ENCODE measurements around the gene SOX6.

- TF ChIP-seq CTCF (optimal IDR thresholded peaks at IDR 0.05 in 1 of 3, IDR thresholded peaks at IDR 0.05 in 1 of 3, conservative IDR thresholded peaks at IDR 0.05 in 1 of 3; ENCODE audit: extremely low read depth in 1 of 3, insufficient read depth in 2 of 3, low read length in 3 of 3) (no peak), EZH2 (IDR thresholded peaks at IDR 0.05; ENCODE audit: low read length) (no peak)
Measured at GRCh38 chr11:16286095-16286494, 70.3 kb downstream of the SOX6 start.

Data from keratinocyte (primary cell).